ENCODE results near the gene WDR90.

GRCh38 chr16:704552-705380 is 55.6 kb downstream of the WDR90 start:
- no peak for TF ChIP-seq POLR2A (IDR thresholded peaks at IDR 0.05)
- no peak for TF ChIP-seq CTCF (IDR thresholded peaks at IDR 0.05)
